ENCODE data around the gene RTKN.
A peak's percentile ranks its signal among the peaks of the same experiment; 100 is the strongest.
"Not testable (repeated sequence)": the region's sequence is repeated elsewhere in the genome, so short reads cannot be mapped to it uniquely, and the experiment has no call there.

RTKN gene

GRCh38 chr2:74441690-74442482 is at the start of gene RTKN:
Gene RTKN, minus strand, starts transcription at chr2:74441937. Its CDS starts 121 bp downstream, at chr2:74441816.
- DNase-seq (ENCODE audit: insufficient read length, low spot score) (no peak), FAIRE-seq (no peak)

GRCh38 chr2:74489906-74490305 is 48.2 kb upstream of the RTKN start:
- no peak for DNase-seq (ENCODE audit: insufficient read length, low spot score)
- FAIRE-seq: no peak

GRCh38 chr2:74488643-74489481 is 47.1 kb upstream of the RTKN start:
- FAIRE-seq (no peak), DNase-seq (ENCODE audit: insufficient read length, low spot score) (no peak)

- DNase-seq (ENCODE audit: insufficient read length, low spot score): no peak
- no peak for FAIRE-seq
Observed at GRCh38 chr2:74486141-74486540, 44.4 kb upstream of the RTKN start.

- FAIRE-seq; DNase-seq (ENCODE audit: insufficient read length, low spot score): not testable (repeated sequence)
Observed at GRCh38 chr2:74483675-74484164, 42.0 kb upstream of the RTKN start.

GRCh38 chr2:74482801-74483674 is 41.3 kb upstream of the RTKN start, which contains the start of the genes CCDC142 and TTC31:
Gene CCDC142, minus strand, starts transcription at chr2:74482998. Its CDS starts 161 bp downstream, at chr2:74482837.
Gene TTC31, plus strand, starts transcription at chr2:74483081. Its CDS starts 15 bp downstream, at chr2:74483096.
- peak; percentile 86 for FAIRE-seq

GRCh38 chr2:74481961-74482800 is 40.4 kb upstream of the RTKN start:
- peak; percentile 50 for DNase-seq (ENCODE audit: insufficient read length, low spot score)
- no peak for FAIRE-seq

More at GRCh38 chr2:74482801-74483674, 41.3 kb upstream of the RTKN start, which contains the start of the genes CCDC142 and TTC31:
- peak; percentile 96 for DNase-seq (ENCODE audit: insufficient read length, low spot score)

- DNase-seq (ENCODE audit: insufficient read length, low spot score) (no peak), FAIRE-seq (no peak)
Observed at GRCh38 chr2:74481431-74481830, 39.7 kb upstream of the RTKN start.

GRCh38 chr2:74474899-74475298 is 33.2 kb upstream of the RTKN start:
- no peak for FAIRE-seq
- DNase-seq (ENCODE audit: insufficient read length, low spot score): no peak

GRCh38 chr2:74474481-74474880 is 32.7 kb upstream of the RTKN start:
- DNase-seq (ENCODE audit: insufficient read length, low spot score) (no peak), FAIRE-seq (no peak)

- no peak for DNase-seq (ENCODE audit: insufficient read length, low spot score)
- no peak for FAIRE-seq
Observed at GRCh38 chr2:74472945-74473258, 31.2 kb upstream of the RTKN start.

GRCh38 chr2:74472086-74472944 is 30.6 kb upstream of the RTKN start, which contains the start of gene MRPL53:
Gene MRPL53, minus strand, starts transcription at chr2:74472680. Its CDS starts 20 bp downstream, at chr2:74472660.
- FAIRE-seq (peak; percentile 90), DNase-seq (ENCODE audit: insufficient read length, low spot score) (peak; percentile 82)

GRCh38 chr2:74471332-74472065 is 29.8 kb upstream of the RTKN start:
- no peak for FAIRE-seq
- no peak for DNase-seq (ENCODE audit: insufficient read length, low spot score)

- FAIRE-seq; DNase-seq (ENCODE audit: insufficient read length, low spot score): not testable (repeated sequence)
Observed at GRCh38 chr2:74470742-74471141, 29.0 kb upstream of the RTKN start.

- no peak for FAIRE-seq
- DNase-seq (ENCODE audit: insufficient read length, low spot score): no peak
Observed at GRCh38 chr2:74464406-74464805, 22.7 kb upstream of the RTKN start.

- FAIRE-seq: no peak
Observed at GRCh38 chr2:74462786-74463105, 21.0 kb upstream of the RTKN start.

GRCh38 chr2:74462054-74462785 is 20.5 kb upstream of the RTKN start:
- no peak for FAIRE-seq
- DNase-seq (ENCODE audit: insufficient read length, low spot score): no peak

More at GRCh38 chr2:74462786-74463105, 21.0 kb upstream of the RTKN start:
- DNase-seq (ENCODE audit: insufficient read length, low spot score): no peak
